Urinary bladder (tissue), 4 donors: ENCODE results near the gene ZNF414. TPM values are rescaled to one million over a fixed set of nuclear protein-coding genes. Genes with fewer than 3 reads are reported as not detected.

Experiments
- DNase-seq: peaks from one replicate; pipeline ENCODE4 v3.0.0-alpha.2; 2015; ENCODE audit errors: extremely low spot score
- H3K27ac ChIP-seq: one replicate; pipeline ENCODE4 v1.5.1; 2013; ENCODE audit warnings: low read depth, mild to moderate bottlenecking, moderate library complexity
- H3K36me3 ChIP-seq: one replicate; pipeline ENCODE4 v1.6.1; 2013; ENCODE audit warnings: mild to moderate bottlenecking, moderate library complexity; ENCODE audit not compliant: insufficient read depth
- H3K4me1 ChIP-seq: one replicate; pipeline ENCODE4 v1.6.1; 2013; ENCODE audit warnings: mild to moderate bottlenecking, moderate library complexity; ENCODE audit not compliant: insufficient read depth
- H3K4me3 ChIP-seq: one replicate; pipeline ENCODE4 v1.5.1; 2013; ENCODE audit warnings: low read depth, low read length
- WGBS: extraction: QIAGEN DNeasy Blood & Tissue Kit; methylation state at CpG from one replicate; pipeline ENCODE4 v1.1.7; 2013; 5-methylcytosine and 5-hydroxymethylcytosine counted together
- polyA plus RNA-seq: library from polyadenylated mRNA; stranded (reverse); fragments of 200-250 nt; gene quantifications from one replicate; pipeline ENCODE4 v1.2.3, GENCODE V29; 2013
- total RNA-seq: library from RNA; depleted of rRNA; stranded (reverse); fragments of >200 nt; gene quantifications from one replicate; pipeline ENCODE4 v1.2.3, GENCODE V29; 2014
- donor health status: healthy with polysubstance abuse.
- donor health status: healthy.

Gene ZNF414
- total and polyA plus RNA-seq, 2 donors: 4.6 to 40.1 TPM

- Histone ChIP-seq H3K36me3 (peaks cover 7% of the 10 kb centered on the region), H3K27ac (no peak overlapping the region), H3K4me1 (no peaks in the 10 kb centered on the region), H3K4me3 (no peak overlapping the region)
- WGBS: 86% methylated on average over 11 of the region's 11 CpGs
- no peak for DNase-seq
Measured at GRCh38 chr19:8481201-8481600, 32.8 kb downstream of the ZNF414 start.

- H3K4me3 ChIP-seq: no peak overlapping the region
- H3K27ac ChIP-seq: no peak overlapping the region
- WGBS: 43% methylated on average over 3 of the region's 3 CpGs
- H3K36me3 ChIP-seq: peaks cover 6% of the 10 kb centered on the region
- no peak for DNase-seq
- no peaks in the 10 kb centered on the region for H3K4me1 ChIP-seq
Measured at GRCh38 chr19:8478598-8478997, 35.4 kb downstream of the ZNF414 start.

GRCh38 chr19:8477889-8478288 lies 36.1 kb downstream of the ZNF414 start:
- DNase-seq: no peak
- 76% methylated on average over 4 of the region's 4 CpGs for WGBS
- no peak overlapping the region for H3K4me3 ChIP-seq
- H3K36me3 ChIP-seq: peaks cover 4% of the 10 kb centered on the region
- no peak overlapping the region for H3K27ac ChIP-seq
- no peaks in the 10 kb centered on the region for H3K4me1 ChIP-seq

- WGBS: 79% methylated on average over 8 of the region's 8 CpGs
- Histone ChIP-seq H3K4me1 (no peaks in the 10 kb centered on the region), H3K36me3 (peaks cover 6% of the 10 kb centered on the region), H3K27ac (no peak overlapping the region), H3K4me3 (no peak overlapping the region)
- DNase-seq: no peak
Measured at GRCh38 chr19:8476524-8476923, 37.4 kb downstream of the ZNF414 start.

GRCh38 chr19:8475005-8475404 lies 39.0 kb downstream of the ZNF414 start:
- H3K27ac ChIP-seq: no peak overlapping the region
- no peaks in the 10 kb centered on the region for H3K4me1 ChIP-seq
- H3K36me3 ChIP-seq: peaks cover 6% of the 10 kb centered on the region
- WGBS: 94% methylated on average over 1 of the region's 1 CpG
- no peak for DNase-seq
- H3K4me3 ChIP-seq: no peak overlapping the region

- WGBS: 81% methylated on average over 6 of the region's 6 CpGs
- Histone ChIP-seq H3K36me3 (peaks cover 10% of the 10 kb centered on the region), H3K27ac (no peak overlapping the region), H3K4me3 (no peak overlapping the region), H3K4me1 (no peaks in the 10 kb centered on the region)
- no peak for DNase-seq
Measured at GRCh38 chr19:8473648-8474476, 40.1 kb downstream of the ZNF414 start.

GRCh38 chr19:8469613-8470368 lies 44.2 kb downstream of the ZNF414 start:
- WGBS: 88% methylated on average over 13 of the region's 13 CpGs
- Histone ChIP-seq H3K36me3 (peaks cover 7% of the 10 kb centered on the region), H3K27ac (no peak overlapping the region), H3K4me1 (no peaks in the 10 kb centered on the region), H3K4me3 (no peak overlapping the region)
- DNase-seq: no peak

GRCh38 chr19:8468761-8469373 lies 45.1 kb downstream of the ZNF414 start:
- whole genome bisulfite sequencing: 69% methylated on average over 8 of the region's 8 CpGs
- H3K27ac ChIP-seq: no peak overlapping the region
- no peak for DNase-seq
- no peak overlapping the region for H3K4me3 ChIP-seq
- H3K36me3 ChIP-seq: peaks cover 6% of the 10 kb centered on the region
- no peaks in the 10 kb centered on the region for H3K4me1 ChIP-seq

GRCh38 chr19:8468124-8468523 lies 45.8 kb downstream of the ZNF414 start:
- Histone ChIP-seq H3K4me1 (no peaks in the 10 kb centered on the region), H3K27ac (no peak overlapping the region), H3K36me3 (peaks cover 6% of the 10 kb centered on the region), H3K4me3 (no peak overlapping the region)
- 88% methylated on average over 3 of the region's 3 CpGs for WGBS
- DNase-seq: no peak

GRCh38 chr19:8466018-8466417 lies 47.9 kb downstream of the ZNF414 start:
- no peak overlapping the region for H3K27ac ChIP-seq
- 60% methylated on average over 4 of the region's 4 CpGs for WGBS
- peaks cover 5% of the 10 kb centered on the region for H3K36me3 ChIP-seq
- DNase-seq: no peak
- H3K4me3 ChIP-seq: no peak overlapping the region
- peaks cover 2% of the 10 kb centered on the region for H3K4me1 ChIP-seq

GRCh38 chr19:8463365-8463764 lies 50.6 kb downstream of the ZNF414 start:
- WGBS: 88% methylated on average over 8 of the region's 8 CpGs
- no peaks in the 10 kb centered on the region for H3K36me3 ChIP-seq
- H3K4me3 ChIP-seq: no peak overlapping the region
- H3K4me1 ChIP-seq: peaks cover 2% of the 10 kb centered on the region
- peak; percentile 59 for DNase-seq
- no peak overlapping the region for H3K27ac ChIP-seq

GRCh38 chr19:8462571-8462970 lies 51.4 kb downstream of the ZNF414 start:
- H3K36me3 ChIP-seq: no peaks in the 10 kb centered on the region
- H3K27ac ChIP-seq: no peak overlapping the region
- no peak for DNase-seq
- H3K4me3 ChIP-seq: no peak overlapping the region
- H3K4me1 ChIP-seq: peaks cover 2% of the 10 kb centered on the region
- 78% methylated on average over 5 of the region's 5 CpGs for WGBS

GRCh38 chr19:8461891-8462290 lies 52.1 kb downstream of the ZNF414 start:
- no peak overlapping the region for H3K27ac ChIP-seq
- no peak overlapping the region for H3K4me3 ChIP-seq
- H3K36me3 ChIP-seq: no peaks in the 10 kb centered on the region
- DNase-seq: no peak
- 89% methylated on average over 14 of the region's 14 CpGs for WGBS
- H3K4me1 ChIP-seq: peaks cover 2% of the 10 kb centered on the region

- peaks cover 2% of the 10 kb centered on the region for H3K4me1 ChIP-seq
- DNase-seq: no peak
- H3K36me3 ChIP-seq: no peaks in the 10 kb centered on the region
- H3K4me3 ChIP-seq: no peak overlapping the region
- WGBS: 89% methylated on average over 4 of the region's 4 CpGs
- no peak overlapping the region for H3K27ac ChIP-seq
Measured at GRCh38 chr19:8461376-8461775, 52.6 kb downstream of the ZNF414 start.
